Measurements from ENCODE around the gene CTNNA3. TPM values are rescaled to one million over a fixed set of nuclear protein-coding genes. Genes with fewer than 3 reads are reported as not detected.
"Not testable (repeated sequence)": the region's sequence is repeated elsewhere in the genome, so short reads cannot be mapped to it uniquely, and the experiment has no call there.

The CTNNA3 gene
- 129 TPM for total RNA-seq
- long read RNA-seq, partial matches to known transcripts, result 2 of 16 reads
- long read RNA-seq, other reads (novel, unspliced or antisense), result 14 of 16 reads

GRCh38 chr10:67696029-67696428 is at the start of gene CTNNA3:
Gene CTNNA3 (minus strand): TSS chr10:67696195.
- no peak for DNase-seq
- ATAC-seq (ENCODE audit: poor library complexity), result peak; percentile 93
- intact Hi-C loops (cut with DNase I), result loop anchor here (5.0 kb wide), 1 partner anchor 81 kb away; no protein-coding TSS in a partner anchor

- DNase-seq (no peak), ATAC-seq (ENCODE audit: poor library complexity) (no peak)
- intact Hi-C loops (cut with DNase I), result no loop called here
These were observed 39.4 kb upstream of the CTNNA3 start for GRCh38 chr10:67735430-67735829.

- no peak for ATAC-seq (ENCODE audit: poor library complexity)
- DNase-seq, result no peak
- intact Hi-C loops (cut with DNase I), result no loop called here
These were observed 37.5 kb upstream of the CTNNA3 start for GRCh38 chr10:67733511-67733910.

- ATAC-seq (ENCODE audit: poor library complexity) (no peak), DNase-seq (no peak)
- intact Hi-C loops (cut with DNase I), result no loop called here
These were observed 29.6 kb upstream of the CTNNA3 start for GRCh38 chr10:67725567-67725966.

GRCh38 chr10:67723601-67724000 is 27.6 kb upstream of the CTNNA3 start:
- DNase-seq (no peak), ATAC-seq (ENCODE audit: poor library complexity) (no peak)
- intact Hi-C loops (cut with DNase I), result no loop called here

- no peak for DNase-seq
- no peak for ATAC-seq (ENCODE audit: poor library complexity)
- intact Hi-C loops (cut with DNase I), result no loop called here
These were observed 26.1 kb upstream of the CTNNA3 start for GRCh38 chr10:67722113-67722512.

- DNase-seq; intact Hi-C loops (cut with DNase I); ATAC-seq (ENCODE audit: poor library complexity): not testable (repeated sequence)
These were observed 20.5 kb upstream of the CTNNA3 start for GRCh38 chr10:67716455-67716854.

GRCh38 chr10:67705921-67706320 is 9.9 kb upstream of the CTNNA3 start:
- DNase-seq (no peak), ATAC-seq (ENCODE audit: poor library complexity) (no peak)
- intact Hi-C loops (cut with DNase I), result no loop called here

- not testable (repeated sequence) for ATAC-seq (ENCODE audit: poor library complexity); DNase-seq
- intact Hi-C loops (cut with DNase I), result loop anchor here (5.0 kb wide), 1 partner anchor 78 kb away; no protein-coding TSS in a partner anchor
These were observed 3.7 kb upstream of the CTNNA3 start for GRCh38 chr10:67699613-67700270.

- no peak for ATAC-seq (ENCODE audit: poor library complexity)
- intact Hi-C loops (cut with DNase I), result loop anchor here (5.0 kb wide), 1 partner anchor 79 kb away; no protein-coding TSS in a partner anchor
- no peak for DNase-seq
These were observed 2.2 kb upstream of the CTNNA3 start for GRCh38 chr10:67698164-67698563.

- intact Hi-C loops (cut with DNase I), result loop anchor here (5.0 kb wide), 1 partner anchor 80 kb away; no protein-coding TSS in a partner anchor
- ATAC-seq (ENCODE audit: poor library complexity) (peak; percentile 71), DNase-seq (no peak)
These were observed 1.7 kb upstream of the CTNNA3 start for GRCh38 chr10:67697724-67698131.

- ATAC-seq (ENCODE audit: poor library complexity) (no peak), DNase-seq (no peak)
- intact Hi-C loops (cut with DNase I), result loop anchor here (5.0 kb wide), 1 partner anchor 81 kb away; no protein-coding TSS in a partner anchor
These were observed 684 bp upstream of the CTNNA3 start for GRCh38 chr10:67696679-67697078.

GRCh38 chr10:67695555-67695954 is 440 bp downstream of the CTNNA3 start:
- peak; percentile 91 for ATAC-seq (ENCODE audit: poor library complexity)
- no peak for DNase-seq
- intact Hi-C loops (cut with DNase I), result loop anchor here (5.0 kb wide), 1 partner anchor 82 kb away; no protein-coding TSS in a partner anchor

GRCh38 chr10:67691861-67692260 is 4.1 kb downstream of the CTNNA3 start:
- ATAC-seq (ENCODE audit: poor library complexity); DNase-seq; intact Hi-C loops (cut with DNase I): not testable (repeated sequence)

GRCh38 chr10:67690540-67690939 is 5.5 kb downstream of the CTNNA3 start:
- ATAC-seq (ENCODE audit: poor library complexity), result peak; percentile 36
- DNase-seq; intact Hi-C loops (cut with DNase I): not testable (repeated sequence)

- ATAC-seq (ENCODE audit: poor library complexity); intact Hi-C loops (cut with DNase I); DNase-seq: not testable (repeated sequence)
These were observed 11.9 kb downstream of the CTNNA3 start for GRCh38 chr10:67684140-67684539.

- intact Hi-C loops (cut with DNase I), result no loop called here
- no peak for DNase-seq
These were observed 17.5 kb downstream of the CTNNA3 start for GRCh38 chr10:67678335-67678974.

GRCh38 chr10:67676208-67676825 is 19.7 kb downstream of the CTNNA3 start:
- DNase-seq (no peak), ATAC-seq (ENCODE audit: poor library complexity) (no peak)
- intact Hi-C loops (cut with DNase I), result no loop called here

More at GRCh38 chr10:67678335-67678974, 17.5 kb downstream of the CTNNA3 start:
- ATAC-seq (ENCODE audit: poor library complexity), result no peak

GRCh38 chr10:67670401-67670800 is 25.6 kb downstream of the CTNNA3 start:
- ATAC-seq (ENCODE audit: poor library complexity) (no peak), DNase-seq (no peak)
- intact Hi-C loops (cut with DNase I), result no loop called here

Data from Right ventricle myocardium superior (tissue), 1 donor.